Parathyroid adenoma (tissue), 2 donors: ENCODE measurements around the gene CAND2.

Experiments used
- H2AFZ ChIP-seq: fragments of 300-600 bp; sonication (generic); one replicate; pipeline ENCODE4 v1.7.0; 2017; ENCODE audit warnings: antibody characterized with exemption, mild to moderate bottlenecking
- H3K27ac ChIP-seq: fragments of 300-600 bp; sonication (generic); one replicate; pipeline ENCODE4 v1.7.0; 2017
- H3K27me3 ChIP-seq: fragments of 300-600 bp; sonication (generic); one replicate; pipeline ENCODE4 v1.7.0; 2017; ENCODE audit warnings: low read length; ENCODE audit not compliant: control insufficient read depth, insufficient read depth
- H3K36me3 ChIP-seq: fragments of 300-600 bp; sonication (generic); one replicate; pipeline ENCODE4 v1.7.0; 2017; ENCODE audit warnings: low read length; ENCODE audit not compliant: control insufficient read depth, insufficient read depth
- H3K4me1 ChIP-seq: fragments of 300-600 bp; sonication (generic); one replicate; pipeline ENCODE4 v1.7.0; 2017; ENCODE audit warnings: control low read depth
- H3K4me2 ChIP-seq: fragments of 300-600 bp; sonication (generic); one replicate; pipeline ENCODE4 v1.7.0; 2017; ENCODE audit warnings: low read length
- H3K4me3 ChIP-seq: fragments of 300-600 bp; sonication (generic); one replicate; pipeline ENCODE4 v1.7.0; 2017; ENCODE audit warnings: low read depth, low read length
- H3K79me2 ChIP-seq: fragments of 300-600 bp; sonication (generic); one replicate; pipeline ENCODE4 v1.7.0; 2017; ENCODE audit warnings: control low read depth
- H3K9ac ChIP-seq: fragments of 300-600 bp; sonication (generic); one replicate; pipeline ENCODE4 v1.7.0; 2017; ENCODE audit warnings: mild to moderate bottlenecking
- H3K9me3 ChIP-seq: fragments of 300-600 bp; sonication (generic); one replicate; pipeline ENCODE4 v1.7.0; 2017; ENCODE audit warnings: low read length; ENCODE audit not compliant: control insufficient read depth
- CTCF ChIP-seq: fragments of 300-600 bp; sonication (generic); IDR thresholded peaks from one replicate; pipeline ENCODE4 v1.7.0; 2017; ENCODE audit warnings: antibody characterized with exemption, mild to moderate bottlenecking
- donor health status: primary hyperparathyroidism.

Gene CAND2

GRCh38 chr3:12870942-12871341 lies 74.5 kb downstream of the CAND2 start:
- Histone ChIP-seq H3K4me3 (no peak overlapping the region), H3K27me3 (no peaks in the 10 kb centered on the region), H3K9ac (no peak overlapping the region), H3K27ac (no peak overlapping the region), H3K79me2 (no peaks in the 10 kb centered on the region), H2AFZ (no peak overlapping the region), H3K4me1 (no peaks in the 10 kb centered on the region), H3K36me3 (no peaks in the 10 kb centered on the region), H3K9me3 (no peaks in the 10 kb centered on the region), H3K4me2 (no peak overlapping the region)
- no peak for TF ChIP-seq CTCF

GRCh38 chr3:12871404-12871983 lies 75.0 kb downstream of the CAND2 start:
- Histone ChIP-seq H3K9ac (no peak overlapping the region), H3K4me2 (no peak overlapping the region), H3K36me3 (no peaks in the 10 kb centered on the region), H3K27me3 (no peaks in the 10 kb centered on the region), H3K4me3 (no peak overlapping the region), H3K27ac (no peak overlapping the region), H3K79me2 (no peaks in the 10 kb centered on the region), H2AFZ (no peak overlapping the region), H3K9me3 (no peaks in the 10 kb centered on the region), H3K4me1 (no peaks in the 10 kb centered on the region)
- no peak for TF ChIP-seq CTCF

GRCh38 chr3:12875857-12876836 lies 79.7 kb downstream of the CAND2 start:
- H3K9ac ChIP-seq = no peak overlapping the region
- no peaks in the 10 kb centered on the region for H3K9me3 ChIP-seq
- peak overlapping the region; percentile 87 for H2AFZ ChIP-seq
- H3K79me2 ChIP-seq = no peaks in the 10 kb centered on the region
- H3K27me3 ChIP-seq = no peaks in the 10 kb centered on the region
- no peaks in the 10 kb centered on the region for H3K4me1 ChIP-seq
- peak; percentile 30 for TF ChIP-seq CTCF
- no peak overlapping the region for H3K4me3 ChIP-seq
- no peak overlapping the region for H3K27ac ChIP-seq
- no peaks in the 10 kb centered on the region for H3K36me3 ChIP-seq
- H3K4me2 ChIP-seq = peak overlapping the region; percentile 7

GRCh38 chr3:12877040-12877439 lies 80.6 kb downstream of the CAND2 start:
- no peak overlapping the region for H3K9ac ChIP-seq
- no peaks in the 10 kb centered on the region for H3K79me2 ChIP-seq
- no peak overlapping the region for H3K27ac ChIP-seq
- no peaks in the 10 kb centered on the region for H3K27me3 ChIP-seq
- H3K36me3 ChIP-seq = no peaks in the 10 kb centered on the region
- H3K9me3 ChIP-seq = no peaks in the 10 kb centered on the region
- no peak overlapping the region for H2AFZ ChIP-seq
- TF ChIP-seq CTCF = no peak
- no peaks in the 10 kb centered on the region for H3K4me1 ChIP-seq
- H3K4me3 ChIP-seq = no peak overlapping the region
- no peak overlapping the region for H3K4me2 ChIP-seq
